Stomach (tissue), 9 donors: ENCODE results near the gene EGF. TPM values are rescaled to one million over a fixed set of nuclear protein-coding genes. Genes with fewer than 3 reads are reported as not detected.
"Not testable (repeated sequence)": the region's sequence is repeated elsewhere in the genome, so short reads cannot be mapped to it uniquely, and the experiment has no call there.

Experiments
- DNase-seq, 2 donors: peaks; one replicate each; pipeline versions ENCODE4 v3.0.0 to v3.0.0-alpha.2; 2013 to 2019
- H3K27ac ChIP-seq, 5 donors: fragments of 200-600 bp in 4 of 5; sonication (generic) in 4 of 5; one replicate each; pipeline ENCODE4 v1.5.1; 2013 to 2019; ENCODE audit warnings: mild to moderate bottlenecking in 1 of 5, moderate library complexity in 1 of 5
- H3K27me3 ChIP-seq, 3 donors: fragments of 200-600 bp; sonication (generic); one replicate each; pipeline ENCODE4 v1.5.1; 2017 to 2019; ENCODE audit warnings: mixed run types in 1 of 3
- H3K36me3 ChIP-seq, 4 donors: fragments of 200-600 bp; sonication (generic); 1 replicate in 3 of 4; 2 replicates in 1 of 4; pipeline ENCODE4 v1.5.1; 2016 to 2019
- H3K4me1 ChIP-seq, 4 donors: fragments of 200-600 bp; sonication (generic); one replicate each; pipeline ENCODE4 v1.5.1; 2016 to 2019
- H3K4me3 ChIP-seq, 4 donors: fragments of 200-600 bp; sonication (generic) in 3 of 4; one replicate each; pipeline ENCODE4 v1.5.1; 2016 to 2019; ENCODE audit warnings: mild to moderate bottlenecking in 1 of 4
- H3K9me3 ChIP-seq, 4 donors: fragments of 200-600 bp; sonication (generic); one replicate each; pipeline ENCODE4 v1.5.1; 2016 to 2019
- EP300 ChIP-seq: sonication (generic); formaldehyde crosslinking; IDR thresholded peaks from one replicate; pipeline ENCODE4 v1.6.1; 2017; ENCODE audit warnings: antibody characterized with exemption
- POLR2A ChIP-seq, 4 donors: fragments of 450-650 bp; IDR thresholded peaks; one replicate each; pipeline ENCODE4 v1.6.1; 2016; ENCODE audit warnings: antibody characterized with exemption in 4 of 4, control low read depth in 2 of 4, mild to moderate bottlenecking in 1 of 4, moderate library complexity in 1 of 4
- POLR2AphosphoS5 ChIP-seq, 3 donors: sonication (generic); formaldehyde crosslinking; IDR thresholded peaks; one replicate each; pipeline ENCODE4 v1.6.1; 2016; ENCODE audit warnings: antibody characterized with exemption in 3 of 3
- WGBS, 5 donors: extraction: QIAGEN DNeasy Blood & Tissue Kit in 3 of 5; methylation state at CpG; one replicate each; pipeline versions ENCODE4 v1.1.5 to v1.1.7; 2013 to 2018; 5-methylcytosine and 5-hydroxymethylcytosine counted together
- intact Hi-C: fragments of 100-400 bp; cut with DNase I; formaldehyde crosslinking; loops from one replicate; pipeline ENCODE4 v1.15.1; 2023; ENCODE audit warnings: low total_unique reads
- polyA plus RNA-seq, 3 donors: library from polyadenylated mRNA; stranded (reverse); fragments of 200-250 nt; gene quantifications; one replicate each; pipeline ENCODE4 v1.2.3, GENCODE V29; 2013
- total RNA-seq, 5 donors: library from RNA; depleted of rRNA; stranded (reverse); fragments of >200 nt; gene quantifications; one replicate each; pipeline versions ENCODE4 v1.1.0 to v1.2.3, GENCODE V29; 2014 to 2016
- TF ChIP-seq, protein P1 (sequence below), 7 experiments: fragments of 450-650 bp in 4 of 7; fragments of 200-600 bp in 3 of 7; sonication (generic) in 3 of 7; IDR thresholded peaks; one replicate each; pipeline ENCODE4 v1.5.1; 2016 to 2019; ENCODE audit warnings: antibody characterized with exemption in 7 of 7, control low read depth in 2 of 7, mild to moderate bottlenecking in 1 of 7
- donor health status: healthy with polysubstance abuse.
- donor health status: Bipolar disorder and iron deficiency.
- donor health status: healthy.

Gene EGF
- total and polyA plus RNA-seq, 8 donors = 0.20 to 0.37 TPM; not detected in 6

DNA sequence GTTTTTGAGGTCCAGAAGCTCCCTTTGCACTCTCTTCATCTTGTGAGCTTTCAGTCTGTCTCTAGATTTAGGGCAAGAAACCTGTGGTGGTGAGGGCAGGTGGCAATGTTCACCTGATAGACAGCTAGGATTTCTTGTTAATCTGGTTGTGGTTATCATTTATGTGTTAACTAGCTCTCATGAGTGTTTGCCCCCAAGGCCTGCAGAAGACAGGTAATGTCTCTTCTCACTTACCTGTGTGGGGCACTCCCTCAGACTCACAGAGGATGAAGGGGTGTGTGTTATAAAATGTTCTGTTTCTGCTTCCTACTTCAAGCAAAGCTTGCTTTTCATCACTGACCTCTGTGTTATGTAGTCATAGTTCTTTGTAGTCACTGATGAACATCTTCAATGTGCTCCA is 17.8 kb downstream of the EGF start:
- Histone ChIP-seq H3K27me3 (no peaks in the 10 kb centered on the region), H3K4me3 (no peak overlapping the region), H3K27ac (no peak overlapping the region)

DNA sequence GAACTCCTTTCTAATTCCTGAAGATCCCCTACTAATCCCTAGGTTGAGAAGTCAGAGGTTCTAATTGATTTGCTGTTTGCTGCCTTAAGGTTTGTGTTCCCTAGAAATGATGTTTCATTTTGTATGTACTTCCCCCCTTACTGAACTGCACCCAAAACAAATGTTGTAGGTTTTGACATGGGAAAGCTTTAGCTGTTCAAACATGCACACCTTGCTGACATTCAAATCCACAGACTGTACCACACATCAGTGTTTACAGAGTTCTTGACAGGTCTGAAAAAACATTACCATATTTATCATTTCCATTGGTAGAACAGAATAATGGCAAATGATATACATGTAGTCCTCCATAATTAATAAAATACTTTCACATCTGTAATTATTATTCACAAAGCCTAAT is 18.2 kb downstream of the EGF start:
- no peak overlapping the region for H3K27ac ChIP-seq
- intact Hi-C loops = no loop called here

More for the DNA sequence above, 17.8 kb downstream of the EGF start:
- intact Hi-C loops = no loop called here
- TF ChIP-seq, protein P1, sequence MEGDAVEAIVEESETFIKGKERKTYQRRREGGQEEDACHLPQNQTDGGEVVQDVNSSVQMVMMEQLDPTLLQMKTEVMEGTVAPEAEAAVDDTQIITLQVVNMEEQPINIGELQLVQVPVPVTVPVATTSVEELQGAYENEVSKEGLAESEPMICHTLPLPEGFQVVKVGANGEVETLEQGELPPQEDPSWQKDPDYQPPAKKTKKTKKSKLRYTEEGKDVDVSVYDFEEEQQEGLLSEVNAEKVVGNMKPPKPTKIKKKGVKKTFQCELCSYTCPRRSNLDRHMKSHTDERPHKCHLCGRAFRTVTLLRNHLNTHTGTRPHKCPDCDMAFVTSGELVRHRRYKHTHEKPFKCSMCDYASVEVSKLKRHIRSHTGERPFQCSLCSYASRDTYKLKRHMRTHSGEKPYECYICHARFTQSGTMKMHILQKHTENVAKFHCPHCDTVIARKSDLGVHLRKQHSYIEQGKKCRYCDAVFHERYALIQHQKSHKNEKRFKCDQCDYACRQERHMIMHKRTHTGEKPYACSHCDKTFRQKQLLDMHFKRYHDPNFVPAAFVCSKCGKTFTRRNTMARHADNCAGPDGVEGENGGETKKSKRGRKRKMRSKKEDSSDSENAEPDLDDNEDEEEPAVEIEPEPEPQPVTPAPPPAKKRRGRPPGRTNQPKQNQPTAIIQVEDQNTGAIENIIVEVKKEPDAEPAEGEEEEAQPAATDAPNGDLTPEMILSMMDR (IDR thresholded peaks at IDR 0.05) = no peak
- TF ChIP-seq EP300 (no peak), POLR2AphosphoS5 (IDR thresholded peaks at IDR 0.05) (no peak), POLR2A (IDR thresholded peaks at IDR 0.05) (no peak)
- DNase-seq = no peak
- Histone ChIP-seq H3K4me1 (no peaks in the 10 kb centered on the region), H3K9me3 (peaks cover 0 to 5% (median 0%) of the 10 kb centered on the region in 4 donors), H3K36me3 (no peaks in the 10 kb centered on the region)

GRCh38 chr4:109931318-109931717 is 18.6 kb downstream of the EGF start:
- H3K36me3 ChIP-seq = no peaks in the 10 kb centered on the region
- peaks cover 0 to 5% (median 0%) of the 10 kb centered on the region in 4 donors for H3K9me3 ChIP-seq
- no peak overlapping the region for H3K27ac ChIP-seq
- DNase-seq = no peak
- no peaks in the 10 kb centered on the region for H3K27me3 ChIP-seq
- intact Hi-C loops = no loop called here
- whole genome bisulfite sequencing, 5 donors = 58 to 79% (median 76%) methylated on average over 4 of the region's 4 CpGs
- H3K4me1 ChIP-seq = no peaks in the 10 kb centered on the region
- H3K4me3 ChIP-seq = no peak overlapping the region
- TF ChIP-seq POLR2AphosphoS5 (IDR thresholded peaks at IDR 0.05) = no peak
- TF ChIP-seq EP300 = no peak
- TF ChIP-seq POLR2A (IDR thresholded peaks at IDR 0.05) = no peak
- TF ChIP-seq, protein P1 (IDR thresholded peaks at IDR 0.05) = no peak

More for the DNA sequence above, 18.2 kb downstream of the EGF start:
- DNase-seq = no peak
- Histone ChIP-seq H3K27me3 (no peaks in the 10 kb centered on the region), H3K4me1 (no peaks in the 10 kb centered on the region), H3K4me3 (no peak overlapping the region), H3K9me3 (peaks cover 0 to 5% (median 0%) of the 10 kb centered on the region in 4 donors), H3K36me3 (no peaks in the 10 kb centered on the region)
- no peak for TF ChIP-seq POLR2A (IDR thresholded peaks at IDR 0.05)
- TF ChIP-seq, protein P1 (IDR thresholded peaks at IDR 0.05) = no peak

GRCh38 chr4:109937352-109937751 is 24.7 kb downstream of the EGF start:
- DNase-seq, intact Hi-C loops, H3K27me3 ChIP-seq, H3K4me1 ChIP-seq, H3K4me3 ChIP-seq, H3K36me3 ChIP-seq, H3K9me3 ChIP-seq, H3K27ac ChIP-seq: not testable (repeated sequence)
- WGBS, 5 donors = 87 to 99% (median 95%) methylated on average over 2 to 3 of the region's 3 CpGs

GRCh38 chr4:109939190-109939589 is 26.5 kb downstream of the EGF start:
- no peaks in the 10 kb centered on the region for H3K4me1 ChIP-seq
- no peaks in the 10 kb centered on the region for H3K36me3 ChIP-seq
- intact Hi-C loops = no loop called here
- 80 to 89% (median 85%) methylated on average over 7 of the region's 7 CpGs for WGBS, 5 donors
- TF ChIP-seq, protein P1 (IDR thresholded peaks at IDR 0.05) = no peak
- TF ChIP-seq EP300 = no peak
- no peak for TF ChIP-seq POLR2AphosphoS5 (IDR thresholded peaks at IDR 0.05)
- no peak for TF ChIP-seq POLR2A (IDR thresholded peaks at IDR 0.05)
- DNase-seq = no peak
- H3K27me3 ChIP-seq = peaks cover 0 to 7% (median 0%) of the 10 kb centered on the region in 3 donors
- H3K27ac ChIP-seq = no peak overlapping the region
- peaks cover 0 to 5% (median 0%) of the 10 kb centered on the region in 4 donors for H3K9me3 ChIP-seq
- H3K4me3 ChIP-seq = no peak overlapping the region
